GM23338 (cell line): Measurements from ENCODE around the gene APIP. TPM values are rescaled to one million over a fixed set of nuclear protein-coding genes. Genes with fewer than 3 reads are reported as not detected.

Experiments used
- ATAC-seq: fragments of 200-7000 bp; cut with Tn5 transposase; 3 replicates; pipeline ENCODE4 v1.9.1; 2020
- DNase-seq: peaks from one replicate; pipeline ENCODE4 v3.0.0-alpha.2; 2015; ENCODE audit warnings: low spot score
- H2AFZ ChIP-seq: fragments of 200-600 bp; sonication (generic); 2 replicates; pipeline ENCODE4 v1.8.0; 2016; ENCODE audit warnings: antibody characterized with exemption, mild to moderate bottlenecking, moderate library complexity
- H3F3A ChIP-seq: fragments of 200-600 bp; sonication (generic); replicated peaks from 2 replicates; pipeline ENCODE4 v1.8.0; 2017; ENCODE audit warnings: antibody characterized with exemption, mixed run types, low read depth
- H3K27ac ChIP-seq: fragments of 200-600 bp; sonication (generic); 2 replicates; pipeline ENCODE4 v1.6.1; 2016; ENCODE audit warnings: low read depth
- H3K27me3 ChIP-seq: fragments of 200-600 bp; sonication (generic); 2 replicates; pipeline ENCODE4 v1.8.0; 2016; ENCODE audit warnings: mild to moderate bottlenecking, mixed run types, moderate library complexity; ENCODE audit not compliant: insufficient read depth
- H3K36me3 ChIP-seq: fragments of 200-600 bp; sonication (generic); 2 replicates; pipeline ENCODE4 v1.8.0; 2016; ENCODE audit warnings: mild to moderate bottlenecking; ENCODE audit not compliant: insufficient read depth
- H3K4me1 ChIP-seq: fragments of 200-600 bp; sonication (generic); 2 replicates; pipeline ENCODE4 v1.8.0; 2016; ENCODE audit warnings: mild to moderate bottlenecking, moderate library complexity; ENCODE audit not compliant: insufficient read depth
- H3K4me2 ChIP-seq: fragments of 200-600 bp; sonication (generic); 2 replicates; pipeline ENCODE4 v1.7.1; 2017; ENCODE audit warnings: mixed run types
- H3K4me3 ChIP-seq: fragments of 200-600 bp; sonication (generic); 2 replicates; pipeline ENCODE4 v1.6.1; 2016; ENCODE audit warnings: mixed run types
- H3K79me2 ChIP-seq: fragments of 200-600 bp; sonication (generic); replicated peaks from 2 replicates; pipeline ENCODE4 v1.8.0; 2017; ENCODE audit warnings: mild to moderate bottlenecking; ENCODE audit not compliant: insufficient read depth
- H3K9me2 ChIP-seq: fragments of 200-600 bp; sonication (generic); 2 replicates; pipeline ENCODE4 v1.8.0; 2017; ENCODE audit not compliant: insufficient read depth
- H4K20me1 ChIP-seq: fragments of 200-600 bp; sonication (generic); replicated peaks from 2 replicates; pipeline ENCODE4 v1.8.0; 2017; ENCODE audit warnings: mild to moderate bottlenecking; ENCODE audit not compliant: insufficient read depth
- H3K27ac Mint-ChIP-seq: 2 replicates; pipeline ENCODE4 v1.8.0; 2020; ENCODE audit warnings: inconsistent platforms, mild to moderate bottlenecking, moderate library complexity, mixed read lengths
- H3K27me3 Mint-ChIP-seq: 3 replicates; pipeline ENCODE4 v1.8.0; 2022; ENCODE audit warnings: low read depth, mild to moderate bottlenecking, moderate library complexity, mixed read lengths, inconsistent platforms; ENCODE audit not compliant: insufficient read depth, poor library complexity
- H3K36me3 Mint-ChIP-seq: 3 replicates; pipeline ENCODE4 v1.8.0; 2021; ENCODE audit warnings: low read depth, mild to moderate bottlenecking, inconsistent platforms, moderate library complexity, mixed read lengths
- H3K4me1 Mint-ChIP-seq: 3 replicates; pipeline ENCODE4 v1.8.0; 2020; ENCODE audit warnings: mild to moderate bottlenecking, inconsistent platforms, mixed read lengths
- H3K4me3 Mint-ChIP-seq: 3 replicates; pipeline ENCODE4 v1.8.0; 2021; ENCODE audit warnings: moderate library complexity, mild to moderate bottlenecking, inconsistent platforms, mixed read lengths
- H3K9me3 Mint-ChIP-seq: 3 replicates; pipeline ENCODE4 v1.8.0; 2020; ENCODE audit warnings: moderate library complexity, mild to moderate bottlenecking, inconsistent platforms, mixed read lengths
- CREB1 ChIP-seq: fragments of 250-450 bp; sonication (Bioruptor Pico); IDR thresholded peaks from 2 replicates; pipeline ENCODE4 v1.5.0; 2020; ENCODE audit warnings: low read depth, mild to moderate bottlenecking, moderate library complexity
- CTCF ChIP-seq, 2 experiments: fragments of 200-600 bp in 1 of 2; sonication (generic) in 1 of 2; conservative IDR thresholded peaks; 2 replicates each; pipeline versions ENCODE4 v1.5.1 to v1.6.1; 2016 to 2017; ENCODE audit warnings: antibody characterized with exemption in 2 of 2, low read depth in 2 of 2, mild to moderate bottlenecking in 2 of 2, moderate library complexity in 1 of 2
- ETS1 ChIP-seq: IDR thresholded peaks from 2 replicates; pipeline ENCODE4 v1.6.1; 2016; ENCODE audit warnings: antibody characterized with exemption
- EZH2 ChIP-seq: fragments of 200-600 bp; sonication (generic); IDR thresholded peaks from one replicate; pipeline ENCODE4 v1.8.0; 2017; ENCODE audit warnings: antibody characterized with exemption, mild to moderate bottlenecking, low read depth; ENCODE audit not compliant: unreplicated experiment
- EZH2phosphoT487 ChIP-seq: fragments of 200-600 bp; sonication (generic); IDR thresholded peaks from one replicate; pipeline ENCODE4 v1.8.1; 2018; ENCODE audit warnings: antibody characterized with exemption; ENCODE audit not compliant: unreplicated experiment
- JUNB ChIP-seq: IDR thresholded peaks from one replicate; pipeline ENCODE4 v1.6.1; 2016; ENCODE audit warnings: antibody characterized with exemption; ENCODE audit not compliant: unreplicated experiment
- NANOG ChIP-seq: IDR thresholded peaks from 2 replicates; pipeline ENCODE4 v1.6.1; 2016; ENCODE audit warnings: antibody characterized with exemption, borderline replicate concordance
- POLR2AphosphoS5 ChIP-seq: IDR thresholded peaks from 2 replicates; pipeline ENCODE4 v1.6.1; 2016; ENCODE audit warnings: antibody characterized with exemption, low read depth
- REST ChIP-seq: IDR thresholded peaks from one replicate; pipeline ENCODE4 v1.6.1; 2018; ENCODE audit warnings: antibody characterized with exemption; ENCODE audit not compliant: unreplicated experiment
- STAT1 ChIP-seq: IDR thresholded peaks from one replicate; pipeline ENCODE4 v1.6.1; 2016; ENCODE audit warnings: antibody characterized with exemption; ENCODE audit not compliant: unreplicated experiment
- ZNF114 ChIP-seq: fragments of 250-450 bp; sonication (Bioruptor Pico); IDR thresholded peaks from 2 replicates; pipeline ENCODE4 v1.5.0; 2020; ENCODE audit warnings: mild to moderate bottlenecking, moderate library complexity
- ZNF331 ChIP-seq: fragments of 250-450 bp; sonication (Bioruptor Pico); IDR thresholded peaks from 2 replicates; pipeline ENCODE4 v1.5.0; 2020; ENCODE audit warnings: low read depth, mild to moderate bottlenecking, moderate library complexity
- ZNF462 ChIP-seq: fragments of 250-450 bp; sonication (Bioruptor Pico); IDR thresholded peaks from 2 replicates; pipeline ENCODE4 v1.5.0; 2020; ENCODE audit warnings: mild to moderate bottlenecking, moderate library complexity
- polyA plus RNA-seq: library from polyadenylated mRNA; unstranded; fragments of >200 nt; fragmentation: Nextera tagmentation; extraction: Ambion mirVana; gene quantifications from 2 replicates; pipeline ENCODE4 v1.2.1, GENCODE V29; 2016
- total RNA-seq: library from RNA; depleted of rRNA; stranded (reverse); fragments of >200 nt; shearing (Covaris generic); gene quantifications from 2 replicates; pipeline ENCODE4 v1.2.3, GENCODE V29; 2014

The APIP gene
- total and polyA plus RNA-seq, 2 experiments from 2014 or later: 35.7 to 50.3 TPM

- Histone ChIP-seq H2AFZ (no peak overlapping the region), H3K27ac (no peak overlapping the region), H3K79me2 (no peaks in the 10 kb centered on the region), H3K36me3 (no peaks in the 10 kb centered on the region), H3F3A (no peaks in the 10 kb centered on the region), H3K4me3 (no peak overlapping the region), H3K4me1 (peaks cover 10% of the 10 kb centered on the region; the same call in 1 of the 2 replicates), H3K9me2 (peaks cover 6% of the 10 kb centered on the region; the same call in 1 of the 2 replicates), H4K20me1 (no peaks in the 10 kb centered on the region), H3K4me2 (no peak overlapping the region), H3K27me3 (no peaks in the 10 kb centered on the region)
- TF ChIP-seq ZNF114 (CRISPR knock-in tag) (no peak), REST (no peak), EZH2phosphoT487 (no peak), ETS1 (no peak), EZH2 (no peak), POLR2AphosphoS5 (no peak), NANOG (no peak), JUNB (no peak), STAT1 (no peak), ZNF331 (no peak), CTCF (conservative IDR thresholded peaks at IDR 0.05; ENCODE audit: low read depth in 2 of 2) (no peak), ZNF462 (CRISPR knock-in tag) (no peak), CREB1 (no peak)
- no peak for DNase-seq
- Mint-ChIP-seq H3K27me3 (no peaks in the 10 kb centered on the region), H3K4me1 (peaks cover 11% of the 10 kb centered on the region), H3K36me3 (no peaks in the 10 kb centered on the region), H3K27ac (no peak overlapping the region), H3K9me3 (peaks cover 3% of the 10 kb centered on the region; the same call in 2 of the 3 replicates), H3K4me3 (no peak overlapping the region)
- ATAC-seq: no peak
Measured at GRCh38 chr11:34839969-34840368, 76.2 kb downstream of the APIP start.
